GM21390 (cell line): Measurements from ENCODE around the gene GFRA4.

Source experiments
- ATAC-seq: cut with Tn5 transposase; IDR thresholded peaks from one replicate; pipeline ENCODE4 v1.9.1; 2021; ENCODE audit not compliant: unreplicated experiment

GFRA4 gene

DNA sequence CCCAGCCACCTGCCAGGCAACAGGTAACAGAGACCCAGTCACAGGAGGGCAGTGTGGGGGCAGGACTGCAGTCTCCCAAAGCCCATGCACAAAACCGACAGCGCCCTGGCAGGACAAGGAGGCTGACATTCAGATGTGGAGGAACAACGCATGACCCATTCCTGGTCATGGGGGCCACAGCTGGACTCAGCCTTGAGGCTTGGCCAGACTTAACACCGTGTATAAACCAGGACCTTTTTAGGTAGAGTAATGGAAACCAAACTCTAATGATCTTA, 8.1 kb downstream of the GFRA4 start:
- no peak for ATAC-seq

- no peak for ATAC-seq
Measured at GRCh38 chr20:3654326-3655130, 8.7 kb downstream of the GFRA4 start.

GRCh38 chr20:3653921-3654320, 9.3 kb downstream of the GFRA4 start:
- no peak for ATAC-seq

DNA sequence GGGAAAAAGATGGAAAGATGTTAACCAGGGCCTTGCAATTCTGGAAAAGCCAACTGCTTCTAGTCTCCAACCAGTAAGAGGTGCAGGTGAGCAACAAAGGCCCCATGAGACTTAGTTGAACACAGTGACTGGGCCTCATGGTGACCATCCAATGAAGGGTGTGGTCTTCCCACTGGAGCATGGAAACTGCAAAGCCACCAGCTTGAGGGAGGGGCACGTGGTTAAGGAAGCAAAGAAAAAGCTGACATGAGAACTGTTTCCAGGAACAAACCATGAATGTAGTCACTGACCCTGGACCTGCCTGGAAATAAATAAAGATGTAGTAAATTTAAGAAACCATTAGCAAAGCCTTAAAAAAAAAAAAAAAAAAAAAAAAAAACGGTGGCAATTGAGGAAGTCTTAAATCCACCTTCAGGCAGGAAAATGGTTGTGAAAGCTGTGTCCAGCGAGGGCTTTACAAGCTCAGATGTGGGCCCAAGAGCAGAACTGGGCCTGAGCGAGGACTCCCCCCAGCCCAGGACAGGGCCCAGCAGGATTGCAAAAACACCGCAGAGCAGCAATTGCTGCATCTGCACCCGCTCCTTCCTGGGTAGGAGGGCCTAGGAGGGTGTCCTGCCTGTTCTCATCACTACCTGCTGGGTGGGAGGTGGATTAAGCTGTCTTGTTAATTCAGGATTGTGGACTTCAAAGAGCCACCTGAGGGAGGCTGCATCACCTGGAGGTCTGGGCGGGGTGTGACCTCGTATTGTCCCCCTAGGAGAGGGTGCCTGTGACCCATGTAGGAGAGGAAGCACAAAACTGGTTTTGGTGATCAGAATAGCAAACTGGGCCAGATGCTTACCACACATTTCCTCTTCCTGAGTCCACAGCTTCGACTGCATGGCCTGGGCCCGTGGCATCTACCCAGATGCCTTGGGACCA, 10.3 kb downstream of the GFRA4 start:
- no peak for ATAC-seq

DNA sequence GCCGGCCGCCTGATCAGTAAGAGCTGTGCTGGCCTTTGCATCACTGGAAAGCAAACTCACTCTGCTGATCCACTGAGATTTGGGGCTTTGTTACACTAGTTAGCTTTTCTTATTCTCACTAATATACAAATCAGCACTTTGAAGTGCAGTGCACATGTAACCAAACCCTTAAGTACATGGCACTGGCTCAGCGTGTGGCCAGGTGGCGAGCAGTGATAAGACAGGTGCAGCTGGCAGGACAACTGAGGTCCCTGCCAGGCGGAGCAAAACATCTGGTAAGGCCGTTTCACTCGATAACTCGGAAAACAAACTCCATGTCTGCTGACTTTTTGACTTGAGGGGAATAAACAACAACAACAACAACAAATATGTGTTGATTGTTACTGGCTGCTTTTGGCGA, 11.0 kb downstream of the GFRA4 start:
- no peak for ATAC-seq

DNA sequence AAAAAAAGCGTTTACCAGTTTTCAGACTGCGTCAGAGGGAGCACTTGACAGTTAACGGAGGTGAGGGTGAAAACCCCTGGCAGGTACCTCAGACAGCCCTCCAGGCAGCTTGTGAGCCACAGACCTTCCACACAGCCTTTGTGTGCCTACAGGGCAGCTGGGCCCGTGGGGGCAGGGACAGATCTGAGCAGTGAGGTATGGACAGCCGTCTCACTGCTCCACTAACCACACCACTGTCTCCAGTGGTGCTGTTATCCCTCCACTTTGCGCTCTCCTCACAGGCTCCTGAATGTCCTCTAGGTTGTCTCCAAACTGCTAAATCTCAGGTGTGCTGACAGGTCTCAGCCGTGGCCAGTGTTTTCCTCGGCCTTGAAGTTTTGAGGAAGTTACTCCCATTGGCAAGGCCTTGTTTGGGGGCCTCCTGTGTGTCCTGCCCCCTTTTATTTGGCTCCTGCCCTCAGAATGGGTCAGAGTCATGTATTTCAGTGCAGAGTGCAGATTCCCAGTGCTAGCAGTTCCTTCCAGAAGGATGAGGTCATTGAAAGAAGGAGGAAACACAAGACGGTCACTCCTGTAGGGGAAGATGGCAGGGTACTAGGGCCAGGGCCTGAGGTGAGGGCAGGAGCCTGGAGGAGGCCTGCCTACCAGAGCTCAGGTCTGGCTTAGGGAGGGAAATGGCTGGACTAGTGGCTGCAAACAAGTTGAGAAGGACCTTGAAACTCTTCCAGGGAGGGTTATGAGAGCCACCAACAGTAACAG, 11.8 kb downstream of the GFRA4 start:
- ATAC-seq: no peak

DNA sequence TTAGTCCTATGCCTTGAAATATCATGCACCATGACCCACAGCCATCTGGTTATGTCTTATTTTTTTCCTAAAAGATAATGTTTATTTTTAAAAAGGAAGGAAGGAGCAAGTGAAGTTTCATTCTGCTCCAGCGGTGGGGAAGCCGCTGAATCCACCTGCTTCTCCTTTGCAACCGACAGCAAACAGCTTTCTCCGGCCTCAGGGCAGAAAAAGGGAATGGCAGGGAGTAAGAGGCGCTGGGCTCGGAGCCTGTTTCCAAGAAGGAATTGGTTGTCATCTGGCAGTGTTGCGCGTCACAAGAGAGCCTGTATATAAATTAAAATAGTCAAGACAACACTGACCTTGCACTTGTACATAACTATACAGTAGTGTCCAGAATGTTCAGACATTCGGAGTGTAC, 14.2 kb downstream of the GFRA4 start:
- ATAC-seq: no peak

- no peak for ATAC-seq
Measured at GRCh38 chr20:3647473-3647872, 15.7 kb downstream of the GFRA4 start.

GRCh38 chr20:3646651-3647050, 16.5 kb downstream of the GFRA4 start:
- ATAC-seq: no peak

DNA sequence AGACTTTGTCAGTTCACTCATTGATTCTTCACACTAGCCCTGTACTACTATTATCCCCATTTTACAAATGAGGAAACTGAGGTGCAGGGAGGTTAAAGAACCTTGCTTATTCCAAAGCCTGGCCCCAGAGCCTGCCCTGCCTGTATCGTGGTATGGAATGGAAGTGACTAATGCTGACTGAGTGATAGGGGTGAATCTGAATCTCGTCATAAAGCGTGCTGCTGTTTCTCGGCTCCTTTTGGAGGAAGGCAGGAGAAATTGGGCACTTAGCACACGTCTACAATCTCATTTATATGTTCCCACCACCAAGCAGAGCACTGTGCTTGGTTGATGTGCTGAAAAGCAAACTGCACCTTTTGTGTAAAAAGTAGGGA, 17.1 kb downstream of the GFRA4 start:
- no peak for ATAC-seq

GRCh38 chr20:3645309-3646066, 17.7 kb downstream of the GFRA4 start:
- ATAC-seq: no peak

GRCh38 chr20:3640259-3640658, 22.9 kb downstream of the GFRA4 start:
- ATAC-seq: no peak

DNA sequence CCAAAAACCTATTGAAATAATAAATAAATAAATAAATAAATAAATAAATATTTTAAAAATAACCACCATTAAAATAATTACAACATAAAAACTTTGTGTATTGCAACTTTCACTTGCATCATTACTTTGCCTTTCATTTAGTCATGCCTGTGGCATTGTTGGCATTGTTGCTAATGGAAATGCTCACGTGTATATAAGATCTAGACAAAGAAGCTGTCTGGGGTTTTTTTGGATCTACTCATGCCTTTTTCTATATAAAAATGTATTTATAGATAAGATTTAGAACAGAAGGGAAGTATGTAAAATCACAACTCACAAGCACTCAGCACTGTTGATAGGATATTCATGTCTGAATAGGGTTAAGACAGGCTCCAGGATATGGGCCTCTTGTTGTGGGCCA, 27.9 kb downstream of the GFRA4 start:
- no peak for ATAC-seq

- no peak for ATAC-seq
Measured at GRCh38 chr20:3633913-3634478, 29.2 kb downstream of the GFRA4 start.

DNA sequence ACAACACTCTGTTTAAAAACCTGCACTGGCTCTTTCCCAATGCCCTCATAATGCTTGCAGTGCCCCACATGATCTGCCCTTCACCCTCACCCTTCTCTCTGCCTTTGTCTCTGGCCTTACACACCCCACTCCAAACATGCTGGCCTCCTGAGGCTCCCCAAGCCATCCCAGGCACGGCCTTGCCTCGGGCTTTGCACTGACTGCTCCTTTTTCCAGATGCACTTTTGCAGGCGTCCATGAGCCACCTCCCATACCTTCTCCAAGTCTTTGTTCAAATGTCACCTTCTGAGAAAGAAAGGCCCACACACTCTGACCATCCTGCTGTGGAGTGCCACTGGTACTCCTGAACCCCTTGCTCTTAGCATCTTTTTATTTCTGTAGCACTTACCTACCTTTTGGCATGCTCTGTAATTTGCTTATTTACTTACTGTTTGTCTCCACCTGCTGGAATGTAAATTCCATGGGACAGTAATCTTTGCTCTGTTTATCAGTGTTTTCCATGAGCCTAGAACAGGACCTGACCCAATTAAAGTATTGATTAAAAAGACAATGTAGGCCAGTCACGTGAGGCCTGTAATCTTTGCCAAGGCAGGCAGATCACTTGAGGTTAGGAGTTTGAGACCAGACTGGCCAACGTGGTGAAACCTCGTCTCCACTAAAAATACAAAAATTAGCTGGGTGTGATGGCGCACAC, 30.7 kb downstream of the GFRA4 start:
- ATAC-seq: no peak

DNA sequence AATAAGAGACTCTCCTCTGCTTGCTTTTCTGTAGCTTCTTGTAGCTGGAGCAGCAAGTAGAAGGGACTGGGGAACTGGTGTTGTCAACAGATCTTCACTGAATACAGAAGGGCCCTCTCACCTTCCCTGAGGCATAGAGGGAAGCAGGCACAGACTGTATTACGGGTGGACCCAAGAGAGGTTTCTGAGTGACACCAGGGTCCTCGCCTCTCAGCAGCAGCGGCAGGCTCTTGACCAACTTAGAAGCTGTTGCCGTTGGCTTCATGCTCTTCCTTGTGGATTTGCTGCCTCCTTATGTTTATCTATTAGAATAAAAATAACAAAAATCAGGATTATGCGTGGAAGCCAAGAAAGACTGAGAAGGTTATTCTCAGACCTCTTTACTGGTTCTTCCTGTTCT, 31.7 kb downstream of the GFRA4 start:
- ATAC-seq: no peak

DNA sequence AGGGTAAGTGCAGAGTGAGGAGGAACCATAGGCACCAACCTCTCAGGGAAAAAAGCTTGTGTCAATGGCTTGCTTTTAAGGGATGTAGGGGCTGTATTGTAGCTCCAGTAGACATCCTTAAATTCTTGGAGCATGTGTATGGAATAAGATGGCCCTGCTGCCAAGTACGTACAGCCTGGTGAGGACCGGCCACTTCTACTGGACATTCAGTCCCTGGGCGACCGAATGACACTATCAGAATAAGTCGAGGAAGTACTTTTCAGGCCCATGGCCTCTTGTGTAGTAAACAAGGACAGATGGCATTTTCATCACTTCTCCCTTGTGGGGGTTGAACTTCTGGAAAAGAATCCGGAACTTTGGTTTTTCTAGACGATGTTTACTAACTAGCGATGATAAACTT, 32.8 kb downstream of the GFRA4 start:
- ATAC-seq: no peak

- ATAC-seq: no peak
Measured at GRCh38 chr20:3629893-3630292, 33.3 kb downstream of the GFRA4 start.

- no peak for ATAC-seq
Measured at GRCh38 chr20:3628502-3629314, 34.5 kb downstream of the GFRA4 start.
